ENCODE results near the gene CMBL. TPM values are rescaled to one million over a fixed set of nuclear protein-coding genes. Genes with fewer than 3 reads are reported as not detected.

The CMBL gene
- total and polyA plus RNA-seq, 2 donors from 2014 or later = 36.6 to 243 TPM

DNA sequence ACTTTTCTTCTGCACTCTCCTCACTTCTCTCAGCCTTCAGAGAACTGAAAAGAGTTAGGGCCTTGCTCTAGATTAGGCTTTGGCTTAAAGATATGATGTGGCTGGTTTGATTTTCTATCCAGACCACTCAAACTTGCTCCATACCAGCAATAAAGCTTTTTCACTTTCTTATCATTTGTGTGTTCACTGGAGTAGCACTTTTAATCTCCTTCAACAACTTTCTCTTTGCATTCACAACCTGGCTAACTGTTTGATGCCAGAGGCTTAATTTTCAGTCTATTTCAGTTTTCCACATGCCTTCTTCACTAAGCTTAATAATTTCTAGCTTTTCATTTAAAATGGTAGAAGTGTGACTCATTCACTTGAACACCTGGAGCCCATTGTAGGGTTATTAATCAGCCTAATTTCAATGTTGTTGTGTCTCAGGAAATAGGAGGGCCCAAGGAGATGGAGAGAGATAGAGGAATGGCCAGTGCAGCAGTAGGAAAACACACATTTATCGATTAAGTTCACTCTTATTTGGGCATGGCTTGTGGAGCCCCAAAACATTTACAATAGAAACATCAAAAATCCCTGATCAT lies 64.0 kb downstream of the CMBL start:
- Histone ChIP-seq H3K9me3 (ENCODE audit: control insufficient read depth in 2 of 3, insufficient read depth in 1 of 3, low read length in 3 of 3) (no peaks in the 10 kb centered on the region), H3K36me3 (ENCODE audit: control insufficient read depth in 2 of 3, insufficient read depth in 3 of 3, low read length in 3 of 3) (no peaks in the 10 kb centered on the region), H3K9ac (ENCODE audit: low read length in 3 of 3) (no peak overlapping the region), H3K27me3 (ENCODE audit: control insufficient read depth, insufficient read depth, low read length) (no peaks in the 10 kb centered on the region), H3K4me1 (ENCODE audit: control insufficient read depth in 2 of 3, insufficient read depth in 2 of 3, low read depth in 1 of 3, low read length in 3 of 3) (peaks cover 0 to 6% (median 5%) of the 10 kb centered on the region in 3 donors), H3K27ac (ENCODE audit: low read depth in 2 of 2, low read length in 2 of 2) (peak overlapping the region in 1 of 2 donors; percentile 18), H3K4me3 (ENCODE audit: low read length in 3 of 3) (no peak overlapping the region)
- TF ChIP-seq, protein P1, sequence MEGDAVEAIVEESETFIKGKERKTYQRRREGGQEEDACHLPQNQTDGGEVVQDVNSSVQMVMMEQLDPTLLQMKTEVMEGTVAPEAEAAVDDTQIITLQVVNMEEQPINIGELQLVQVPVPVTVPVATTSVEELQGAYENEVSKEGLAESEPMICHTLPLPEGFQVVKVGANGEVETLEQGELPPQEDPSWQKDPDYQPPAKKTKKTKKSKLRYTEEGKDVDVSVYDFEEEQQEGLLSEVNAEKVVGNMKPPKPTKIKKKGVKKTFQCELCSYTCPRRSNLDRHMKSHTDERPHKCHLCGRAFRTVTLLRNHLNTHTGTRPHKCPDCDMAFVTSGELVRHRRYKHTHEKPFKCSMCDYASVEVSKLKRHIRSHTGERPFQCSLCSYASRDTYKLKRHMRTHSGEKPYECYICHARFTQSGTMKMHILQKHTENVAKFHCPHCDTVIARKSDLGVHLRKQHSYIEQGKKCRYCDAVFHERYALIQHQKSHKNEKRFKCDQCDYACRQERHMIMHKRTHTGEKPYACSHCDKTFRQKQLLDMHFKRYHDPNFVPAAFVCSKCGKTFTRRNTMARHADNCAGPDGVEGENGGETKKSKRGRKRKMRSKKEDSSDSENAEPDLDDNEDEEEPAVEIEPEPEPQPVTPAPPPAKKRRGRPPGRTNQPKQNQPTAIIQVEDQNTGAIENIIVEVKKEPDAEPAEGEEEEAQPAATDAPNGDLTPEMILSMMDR (IDR thresholded peaks at IDR 0.05; ENCODE audit: borderline replicate concordance, extremely low read depth, insufficient read depth) = no peak
- peak in 1 of 5 donors; percentile 12 for DNase-seq
- intact Hi-C loops (cut with DNase I) = no loop called here
- FAIRE-seq = no peak

DNA sequence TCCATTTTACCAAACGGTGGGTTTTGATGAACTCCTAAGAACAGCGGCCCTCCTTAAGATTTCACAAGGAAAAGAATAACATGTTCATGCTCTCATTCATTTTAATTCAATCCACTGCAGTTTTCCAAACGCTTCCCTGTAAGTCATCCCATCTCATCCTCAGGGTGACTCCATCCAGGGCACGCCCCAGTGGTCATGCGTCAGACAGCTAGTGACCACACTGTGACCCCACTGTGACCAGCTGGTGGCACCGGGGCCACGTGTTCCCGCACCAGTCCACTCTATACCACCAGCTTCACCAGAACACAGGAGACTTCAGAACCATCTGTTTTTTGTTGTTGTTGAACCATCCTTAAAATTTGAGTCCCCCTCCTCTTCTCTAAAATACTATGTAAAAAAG lies 72.4 kb downstream of the CMBL start:
- Histone ChIP-seq H3K4me3 (ENCODE audit: low read length in 3 of 3) (no peak overlapping the region), H3K27me3 (ENCODE audit: control insufficient read depth, insufficient read depth, low read length) (no peaks in the 10 kb centered on the region), H3K9ac (ENCODE audit: low read length in 3 of 3) (no peak overlapping the region), H3K4me1 (ENCODE audit: control insufficient read depth in 2 of 3, insufficient read depth in 2 of 3, low read depth in 1 of 3, low read length in 3 of 3) (no peaks in the 10 kb centered on the region), H3K9me3 (ENCODE audit: control insufficient read depth in 2 of 3, insufficient read depth in 1 of 3, low read length in 3 of 3) (no peaks in the 10 kb centered on the region), H3K27ac (ENCODE audit: low read depth in 2 of 2, low read length in 2 of 2) (no peak overlapping the region), H3K36me3 (ENCODE audit: control insufficient read depth in 2 of 3, insufficient read depth in 3 of 3, low read length in 3 of 3) (peaks cover 0 to 3% (median 0%) of the 10 kb centered on the region in 3 donors)
- intact Hi-C loops (cut with DNase I) = no loop called here
- no peak for FAIRE-seq
- no peak for DNase-seq
- TF ChIP-seq, protein P1 (IDR thresholded peaks at IDR 0.05; ENCODE audit: borderline replicate concordance, extremely low read depth, insufficient read depth) = no peak

DNA sequence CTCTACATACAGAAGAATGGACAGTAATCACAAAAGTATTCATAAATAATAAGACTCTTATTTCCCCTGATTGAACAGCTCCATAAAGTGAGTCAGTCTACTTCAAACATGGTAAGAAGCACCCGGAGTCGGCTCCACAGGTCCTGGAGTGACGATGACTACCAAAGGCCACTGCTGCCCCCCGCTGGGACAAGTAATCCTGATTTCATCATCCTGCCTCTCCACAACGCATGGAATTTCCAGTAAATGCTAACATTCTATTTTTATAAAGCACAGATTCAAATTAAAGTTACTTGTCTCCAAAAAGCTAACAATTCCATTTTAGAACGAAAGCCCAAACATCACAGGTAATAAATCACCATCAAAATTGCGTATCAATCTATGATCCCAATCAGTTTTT lies 74.2 kb downstream of the CMBL start:
- no peak overlapping the region for H3K9ac ChIP-seq (ENCODE audit: low read length in 3 of 3)

More for the DNA sequence above, 74.2 kb downstream of the CMBL start:
- no peaks in the 10 kb centered on the region for H3K9me3 ChIP-seq (ENCODE audit: control insufficient read depth in 2 of 3, insufficient read depth in 1 of 3, low read length in 3 of 3)
- intact Hi-C loops (cut with DNase I) = no loop called here
- H3K4me3 ChIP-seq (ENCODE audit: low read length in 3 of 3) = no peak overlapping the region
- H3K27ac ChIP-seq (ENCODE audit: low read depth in 2 of 2, low read length in 2 of 2) = no peak overlapping the region
- H3K4me1 ChIP-seq (ENCODE audit: control insufficient read depth in 2 of 3, insufficient read depth in 2 of 3, low read depth in 1 of 3, low read length in 3 of 3) = no peaks in the 10 kb centered on the region
- H3K36me3 ChIP-seq (ENCODE audit: control insufficient read depth in 2 of 3, insufficient read depth in 3 of 3, low read length in 3 of 3) = peaks cover 0 to 3% (median 0%) of the 10 kb centered on the region in 3 donors
- DNase-seq = peak in 4 of 5 donors; percentile 49 to 65 (median 54)
- FAIRE-seq = no peak
- no peaks in the 10 kb centered on the region for H3K27me3 ChIP-seq (ENCODE audit: control insufficient read depth, insufficient read depth, low read length)
- TF ChIP-seq, protein P1 (IDR thresholded peaks at IDR 0.05; ENCODE audit: borderline replicate concordance, extremely low read depth, insufficient read depth) = peak; percentile 4
